ENCODE data around the gene SKA3. TPM values are rescaled to one million over a fixed set of nuclear protein-coding genes. Genes with fewer than 3 reads are reported as not detected.

The SKA3 gene
- 10.8 and 15.2 TPM in 2 replicates for total RNA-seq (2016; rRNA removed; fragmentation: Illumina TruSeq; extraction: Trizol)
- 32.3 and 33.6 TPM in 2 replicates for total RNA-seq (2016; cell fraction: cytosol; rRNA removed; fragmentation: Illumina TruSeq; extraction: Trizol; ENCODE audit: low read depth)
- 10.7 and 15.4 TPM in 2 replicates for total RNA-seq (2016; cell fraction: insoluble cytoplasmic fraction; rRNA removed; fragmentation: Illumina TruSeq; extraction: Trizol)
- 15.1 and 15.7 TPM in 2 replicates for total RNA-seq (2016; cell fraction: membrane; rRNA removed; fragmentation: Illumina TruSeq; extraction: Trizol)
- total RNA-seq (2016; cell fraction: nucleus; rRNA removed; fragmentation: Illumina TruSeq; extraction: Trizol) = 7.0 and 8.7 TPM in 2 replicates
- 3.5 and 7.2 TPM in 2 replicates for polyA plus RNA-seq (2011; rRNA removed)
- polyA plus RNA-seq (2011; cell fraction: cytosol; rRNA removed) = 3.3 and 3.7 TPM in 2 replicates
- polyA plus RNA-seq (2011; cell fraction: nucleus; rRNA removed) = 2.4 and 2.6 TPM in 2 replicates
- polyA plus RNA-seq (2012) = 2.8 and 6.8 TPM in 2 replicates
- 5.2 and 8.0 TPM in 2 replicates for polyA plus RNA-seq (2016; cell fraction: cytosol; fragmentation: Illumina TruSeq; extraction: Trizol; ENCODE audit: low read depth)
- 28.3 and 32.2 TPM in 2 replicates for polyA plus RNA-seq (2016; cell fraction: insoluble cytoplasmic fraction; fragmentation: Illumina TruSeq; extraction: Trizol; ENCODE audit: low read depth)
- polyA plus RNA-seq (2016; cell fraction: membrane; fragmentation: Illumina TruSeq; extraction: Trizol; ENCODE audit: low read depth) = 11.8 and 12.9 TPM in 2 replicates
- polyA plus RNA-seq (2016; cell fraction: nucleus; fragmentation: Illumina TruSeq; extraction: Trizol; ENCODE audit: insufficient read depth, low read depth) = 20.6 and 22.8 TPM in 2 replicates
- polyA minus RNA-seq (2011; rRNA and poly(A)+ RNA removed; ENCODE audit: low replicate concordance) = 3.8 and 12.1 TPM in 2 replicates
- 5.1 and 6.2 TPM in 2 replicates for polyA minus RNA-seq (2011; cell fraction: cytosol; rRNA and poly(A)+ RNA removed)
- polyA minus RNA-seq (2011; cell fraction: nucleus; rRNA and poly(A)+ RNA removed) = 6.5 and 6.8 TPM in 2 replicates
- percentile 53 among the genes with signal in this experiment for Bru-seq, nascent RNA
- BruChase-seq, experiment 1, labeled RNA remaining after a 6-hour chase = percentile 51 among the genes with signal in this experiment
- percentile 61 among the genes with signal in this experiment for BruChase-seq, experiment 2, labeled RNA remaining after a 2-hour chase
- long read RNA-seq, experiment 1, partial matches to known transcripts = 13 of 18 reads
- long read RNA-seq, experiment 1, other reads (novel, unspliced or antisense) = 1 of 18 reads
- long read RNA-seq, experiment 2, partial matches to known transcripts = 4 of 18 reads
- long read RNA-seq, experiment 2, other reads (novel, unspliced or antisense) = 8 of 18 reads

GRCh38 chr13:21176215-21176981, at the start of gene SKA3, which contains the start of gene MRPL57:
Gene SKA3, minus strand, starts transcription at chr13:21176552. Its CDS starts 75 bp downstream, at chr13:21176477.
Gene MRPL57, plus strand, starts transcription at chr13:21176658. Its CDS starts 259 bp downstream, at chr13:21176917.
- H3K27ac ChIP-seq (ENCODE audit: extremely low read length, insufficient read depth, low read length) = peak within 1 kb of the TSS; percentile 92
- WGBS (ENCODE audit: low lambda C conversion rate) = under 1% methylated on average over 26 of the region's 93 CpGs
- in situ Hi-C loops (cut with HindIII; ENCODE audit: extremely low pct_ligation_motif_present, low pct_unique_long_range_greater_than_20kb) (loop anchor here (10.0 kb wide), 1 partner anchor 232 kb away; no protein-coding TSS in a partner anchor), intact Hi-C loops (cut with micrococcal nuclease; ENCODE audit: unreplicated experiment) (loop anchor here (2.0 kb wide), 1 partner anchor 66 kb away; no protein-coding TSS in a partner anchor)
- DNase-seq (ENCODE audit: low spot score) (peak; percentile 89), FAIRE-seq (no peak), ATAC-seq (peak; percentile 94)
- H4K20me1 ChIP-seq (ENCODE audit: insufficient read depth, low read length) = peaks cover 5% of the 10 kb centered on the region; the same call in 1 of the 2 replicates
- POLR2A ChIA-PET = interaction anchor here (0.8 to 2.1 kb wide), 19 partner anchors 9 to 289 kb away, joined by 3 to 15 read pairs (median 3); partner anchors contain the start of genes LATS2, XPO4 and ZDHHC20
- BruUV-seq (replicated peaks) = no TSS peak
- CTCF ChIA-PET (ENCODE audit: low intra/inter-chr PET ratio, low total read pairs) = no interaction called here
- no peaks in the 10 kb centered on the region; a peak in 3 of 5 replicates for H3K27me3 ChIP-seq (ENCODE audit: control insufficient read depth in 1 of 2, insufficient read depth in 2 of 2, low read length in 2 of 2)
- H2AFZ ChIP-seq (ENCODE audit: low read length) = peak within 1 kb of the TSS; percentile 95
- H3K9ac ChIP-seq (ENCODE audit: insufficient read depth, low read depth, low read length) = peak within 1 kb of the TSS; percentile 94
- H3K36me3 ChIP-seq (replicated peaks in 1 of 2; ENCODE audit: control insufficient read depth in 1 of 2, insufficient read depth in 2 of 2, low read length in 2 of 2) = no peaks in the 10 kb centered on the region
- peaks cover 57% of the 10 kb centered on the region for H3K4me1 ChIP-seq (ENCODE audit: insufficient read depth, low read length)
- H3K9me3 ChIP-seq (ENCODE audit: low read length) = no peaks in the 10 kb centered on the region
- H3K79me2 ChIP-seq (ENCODE audit: insufficient read depth, low read length) = peaks cover 55% of the 10 kb centered on the region
- H3K4me2 ChIP-seq (ENCODE audit: low read depth, low read length) = peak within 1 kb of the TSS; percentile 83
- H3K4me3 ChIP-seq (replicated peaks in 1 of 3; ENCODE audit: insufficient read depth in 1 of 3, low read depth in 2 of 3, low read length in 3 of 3) = peak within 1 kb of the TSS; percentile 77 to 99 (median 95)
- peak; percentile 89 for TF ChIP-seq HDAC2 (CRISPR knock-in tag; IDR thresholded peaks at IDR 0.05)
- TF ChIP-seq ZNF547 (CRISPR knock-in tag; IDR thresholded peaks at IDR 0.05) = peak; percentile 37
- TF ChIP-seq SIN3B (IDR thresholded peaks at IDR 0.05; ENCODE audit: low read length) = peak; percentile 97
- TF ChIP-seq ZNF362 (CRISPR knock-in tag; IDR thresholded peaks at IDR 0.05; ENCODE audit: borderline replicate concordance) = no peak; the same call in 1 of the 2 replicates
- TF ChIP-seq IRX3 (CRISPR knock-in tag; IDR thresholded peaks at IDR 0.05; ENCODE audit: borderline replicate concordance, low read depth) = peak; percentile 59; the same call in 1 of the 2 replicates
- TF ChIP-seq ERF (CRISPR knock-in tag; IDR thresholded peaks at IDR 0.05) = peak; percentile 67; the same call in 1 of the 2 replicates
- TF ChIP-seq ZBTB38 (CRISPR knock-in tag; IDR thresholded peaks at IDR 0.05) = peak; percentile 77
- TF ChIP-seq ZNF768 (CRISPR knock-in tag; IDR thresholded peaks at IDR 0.05) = peak; percentile 77
- TF ChIP-seq CSRNP1 (CRISPR knock-in tag; IDR thresholded peaks at IDR 0.05) = peak; percentile 96
- TF ChIP-seq SPEN (CRISPR knock-in tag; IDR thresholded peaks at IDR 0.05; ENCODE audit: low read depth) = peak; percentile 97
- peak; percentile 80; the same call in 1 of the 2 replicates for TF ChIP-seq PHF21A (CRISPR knock-in tag; IDR thresholded peaks at IDR 0.05)
- TF ChIP-seq ZSCAN9 (CRISPR knock-in tag; IDR thresholded peaks at IDR 0.05; ENCODE audit: borderline replicate concordance) = peak; percentile 86
- TF ChIP-seq ATF5 (CRISPR knock-in tag; IDR thresholded peaks at IDR 0.05; ENCODE audit: low read depth) = no peak
